Nephron (organoid): ENCODE data around the gene ETNK2.

Experiments used
- H3K27ac Mint-ChIP-seq, 3 experiments: 2 replicates each; pipeline ENCODE4 v1.8.0; 2020; ENCODE audit warnings: mixed read lengths in 3 of 3, mild to moderate bottlenecking in 2 of 3, moderate library complexity in 1 of 3
- H3K27me3 Mint-ChIP-seq: 2 replicates; pipeline ENCODE4 v1.8.0; 2021; ENCODE audit warnings: low read depth, mild to moderate bottlenecking, moderate library complexity, mixed read lengths
- H3K36me3 Mint-ChIP-seq: 2 replicates; pipeline ENCODE4 v1.8.0; 2020; ENCODE audit warnings: low read depth, mixed read lengths
- H3K4me1 Mint-ChIP-seq: 2 replicates; pipeline ENCODE4 v1.8.0; 2020; ENCODE audit warnings: mixed read lengths
- H3K4me3 Mint-ChIP-seq, 3 experiments: 2 replicates each; pipeline ENCODE4 v1.8.0; 2020; ENCODE audit warnings: mild to moderate bottlenecking in 3 of 3, mixed read lengths in 3 of 3, moderate library complexity in 2 of 3
- H3K9me3 Mint-ChIP-seq: 2 replicates; pipeline ENCODE4 v1.8.0; 2020; ENCODE audit warnings: mixed read lengths
- CTCF ChIP-seq, 3 experiments: fragments of 200-600 bp; sonication (generic); IDR thresholded peaks; one replicate each; pipeline ENCODE4 v1.5.0; 2021; ENCODE audit warnings: antibody characterized with exemption in 3 of 3; ENCODE audit not compliant: unreplicated experiment in 3 of 3

The ETNK2 gene

GRCh38 chr1:204180133-204180532 lies 28.3 kb upstream of the ETNK2 start:
- no peak for TF ChIP-seq CTCF (IDR thresholded peaks at IDR 0.05; ENCODE audit: unreplicated experiment in 3 of 3)
- H3K4me3 Mint-ChIP-seq: no peak overlapping the region
- no peaks in the 10 kb centered on the region for H3K9me3 Mint-ChIP-seq
- H3K4me1 Mint-ChIP-seq: no peaks in the 10 kb centered on the region
- H3K27ac Mint-ChIP-seq: no peak overlapping the region
- H3K36me3 Mint-ChIP-seq: no peaks in the 10 kb centered on the region
- H3K27me3 Mint-ChIP-seq: no peaks in the 10 kb centered on the region

- no peak for TF ChIP-seq CTCF (IDR thresholded peaks at IDR 0.05; ENCODE audit: unreplicated experiment in 3 of 3)
- no peaks in the 10 kb centered on the region for H3K4me1 Mint-ChIP-seq
- no peak overlapping the region for H3K27ac Mint-ChIP-seq
- no peaks in the 10 kb centered on the region for H3K36me3 Mint-ChIP-seq
- H3K4me3 Mint-ChIP-seq: no peak overlapping the region
- no peaks in the 10 kb centered on the region for H3K27me3 Mint-ChIP-seq
- H3K9me3 Mint-ChIP-seq: no peaks in the 10 kb centered on the region
Measured at GRCh38 chr1:204178487-204179281, 26.8 kb upstream of the ETNK2 start.

GRCh38 chr1:204177133-204177532 lies 25.3 kb upstream of the ETNK2 start:
- no peaks in the 10 kb centered on the region for H3K9me3 Mint-ChIP-seq
- H3K27ac Mint-ChIP-seq: no peak overlapping the region
- no peaks in the 10 kb centered on the region for H3K27me3 Mint-ChIP-seq
- H3K4me3 Mint-ChIP-seq: no peak overlapping the region
- H3K36me3 Mint-ChIP-seq: no peaks in the 10 kb centered on the region
- H3K4me1 Mint-ChIP-seq: no peaks in the 10 kb centered on the region
- TF ChIP-seq CTCF (IDR thresholded peaks at IDR 0.05; ENCODE audit: unreplicated experiment in 3 of 3): no peak

- peaks cover 3% of the 10 kb centered on the region for H3K9me3 Mint-ChIP-seq
- no peak for TF ChIP-seq CTCF (IDR thresholded peaks at IDR 0.05; ENCODE audit: unreplicated experiment in 3 of 3)
- H3K27ac Mint-ChIP-seq: no peak overlapping the region
- no peaks in the 10 kb centered on the region for H3K4me1 Mint-ChIP-seq
- no peaks in the 10 kb centered on the region for H3K36me3 Mint-ChIP-seq
- no peaks in the 10 kb centered on the region for H3K27me3 Mint-ChIP-seq
- no peak overlapping the region for H3K4me3 Mint-ChIP-seq
Measured at GRCh38 chr1:204176049-204176448, 24.2 kb upstream of the ETNK2 start.

GRCh38 chr1:204174958-204175357 lies 23.1 kb upstream of the ETNK2 start:
- no peaks in the 10 kb centered on the region for H3K36me3 Mint-ChIP-seq
- peaks cover 5% of the 10 kb centered on the region for H3K9me3 Mint-ChIP-seq
- H3K27me3 Mint-ChIP-seq: no peaks in the 10 kb centered on the region
- H3K4me1 Mint-ChIP-seq: no peaks in the 10 kb centered on the region
- TF ChIP-seq CTCF (IDR thresholded peaks at IDR 0.05; ENCODE audit: unreplicated experiment in 3 of 3): no peak
- no peak overlapping the region for H3K27ac Mint-ChIP-seq
- H3K4me3 Mint-ChIP-seq: no peak overlapping the region

GRCh38 chr1:204172404-204173029 lies 20.7 kb upstream of the ETNK2 start:
- no peak for TF ChIP-seq CTCF (IDR thresholded peaks at IDR 0.05; ENCODE audit: unreplicated experiment in 3 of 3)

More at GRCh38 chr1:204172404-204173029, 20.7 kb upstream of the ETNK2 start:
- Mint-ChIP-seq H3K9me3 (peaks cover 5% of the 10 kb centered on the region), H3K4me3 (no peak overlapping the region), H3K27me3 (no peaks in the 10 kb centered on the region), H3K4me1 (no peaks in the 10 kb centered on the region), H3K27ac (no peak overlapping the region), H3K36me3 (no peaks in the 10 kb centered on the region)
